H9 (cell line): ENCODE results near the gene IRAK4. TPM values are rescaled to one million over a fixed set of nuclear protein-coding genes. Genes with fewer than 3 reads are reported as not detected.

ENCODE experiments used
- DNase-seq: peaks from one replicate; pipeline ENCODE4 v3.0.0-alpha.2; 2017
- H2AFZ ChIP-seq: one replicate; pipeline ENCODE4 v1.6.1; 2013; ENCODE audit warnings: mild to moderate bottlenecking, low read length, control low read depth, moderate library complexity
- H2AK5ac ChIP-seq: 2 replicates; pipeline ENCODE4 v1.6.1; 2013; ENCODE audit warnings: low read length, control low read depth, mixed read lengths; ENCODE audit not compliant: insufficient read length
- H2BK120ac ChIP-seq: one replicate; pipeline ENCODE4 v1.6.1; 2013; ENCODE audit warnings: low read depth, mild to moderate bottlenecking, low read length, control low read depth, inconsistent platforms; ENCODE audit not compliant: poor library complexity, severe bottlenecking
- H2BK12ac ChIP-seq: 2 replicates; pipeline ENCODE4 v1.6.1; 2013; ENCODE audit warnings: low read length, control low read depth, mixed read lengths, low read depth; ENCODE audit not compliant: insufficient read length
- H2BK15ac ChIP-seq: 2 replicates; pipeline ENCODE4 v1.6.1; 2013; ENCODE audit warnings: low read depth, low read length, control low read depth
- H2BK20ac ChIP-seq: one replicate; pipeline ENCODE4 v1.6.1; 2013; ENCODE audit warnings: low read depth, mild to moderate bottlenecking, low read length, control low read depth, inconsistent platforms; ENCODE audit not compliant: poor library complexity, severe bottlenecking
- H2BK5ac ChIP-seq: 2 replicates; pipeline ENCODE4 v1.6.1; 2013; ENCODE audit warnings: low read length, control low read depth, mixed read lengths; ENCODE audit not compliant: insufficient read length
- H3K14ac ChIP-seq: 2 replicates; pipeline ENCODE4 v1.6.1; 2013; ENCODE audit warnings: low read length, control low read depth; ENCODE audit not compliant: insufficient read depth
- H3K18ac ChIP-seq: 2 replicates; pipeline ENCODE4 v1.6.1; 2013; ENCODE audit warnings: low read depth, mild to moderate bottlenecking, mixed read lengths, low read length, control low read depth; ENCODE audit not compliant: insufficient read length
- H3K23ac ChIP-seq: 2 replicates; pipeline ENCODE4 v1.6.1; 2013; ENCODE audit warnings: low read length, control low read depth, mixed read lengths, low read depth; ENCODE audit not compliant: insufficient read length
- H3K23me2 ChIP-seq: 2 replicates; pipeline ENCODE4 v1.6.1; 2013; ENCODE audit warnings: low read depth, mild to moderate bottlenecking, mixed read lengths, low read length, control low read depth; ENCODE audit not compliant: insufficient read length, poor library complexity, severe bottlenecking
- H3K27ac ChIP-seq: 2 replicates; pipeline ENCODE4 v1.5.1; 2013; ENCODE audit warnings: low read length, control low read depth, mixed read lengths, low read depth; ENCODE audit not compliant: insufficient read length
- H3K27me3 ChIP-seq: 2 replicates; pipeline ENCODE4 v1.6.1; 2013; ENCODE audit warnings: low read length, control low read depth, inconsistent platforms; ENCODE audit not compliant: insufficient read depth
- H3K4ac ChIP-seq: 2 replicates; pipeline ENCODE4 v1.6.1; 2013; ENCODE audit warnings: low read depth, mild to moderate bottlenecking, control low read depth, inconsistent platforms, low read length, moderate library complexity
- H3K4me1 ChIP-seq: 2 replicates; pipeline ENCODE4 v1.6.1; 2013; ENCODE audit warnings: low read length, control low read depth, inconsistent platforms; ENCODE audit not compliant: insufficient read depth
- H3K4me2 ChIP-seq: 2 replicates; pipeline ENCODE4 v1.6.1; 2013; ENCODE audit warnings: low read length, control low read depth, mixed read lengths; ENCODE audit not compliant: insufficient read length, insufficient read depth
- H3K56ac ChIP-seq: 2 replicates; pipeline ENCODE4 v1.6.1; 2013; ENCODE audit warnings: low read depth, mild to moderate bottlenecking, mixed read lengths, low read length, control low read depth; ENCODE audit not compliant: insufficient read length
- H3K79me1 ChIP-seq: 2 replicates; pipeline ENCODE4 v1.6.1; 2013; ENCODE audit warnings: low read depth, mild to moderate bottlenecking, moderate library complexity, low read length, control low read depth, inconsistent platforms; ENCODE audit not compliant: insufficient read depth, poor library complexity, severe bottlenecking
- H3K79me2 ChIP-seq: 2 replicates; pipeline ENCODE4 v1.6.1; 2013; ENCODE audit warnings: low read length, control low read depth, inconsistent platforms; ENCODE audit not compliant: insufficient read depth
- H3K9ac ChIP-seq: 2 replicates; pipeline ENCODE4 v1.6.1; 2013; ENCODE audit warnings: low read length, control low read depth, mixed read lengths; ENCODE audit not compliant: insufficient read length; ENCODE audit errors: extremely low read depth
- H3K9me3 ChIP-seq: one replicate; pipeline ENCODE4 v1.6.1; 2013; ENCODE audit warnings: low read depth, low read length, inconsistent platforms; ENCODE audit not compliant: control insufficient read depth
- H3T11ph ChIP-seq: one replicate; pipeline ENCODE4 v1.6.1; 2013; ENCODE audit warnings: mild to moderate bottlenecking, low read length, control low read depth, inconsistent platforms
- H4K20me1 ChIP-seq: one replicate; pipeline ENCODE4 v1.6.1; 2013; ENCODE audit not compliant: control insufficient read depth, insufficient read length, insufficient read depth
- H4K5ac ChIP-seq: 2 replicates; pipeline ENCODE4 v1.6.1; 2013; ENCODE audit warnings: low read depth, mild to moderate bottlenecking, mixed read lengths, low read length, control low read depth; ENCODE audit not compliant: insufficient read length
- H4K8ac ChIP-seq: replicated peaks from 2 replicates; pipeline ENCODE4 v1.6.1; 2013; ENCODE audit warnings: low read length, control low read depth, mixed read lengths, low read depth; ENCODE audit not compliant: insufficient read length
- H4K91ac ChIP-seq: 2 replicates; pipeline ENCODE4 v1.6.1; 2013; ENCODE audit warnings: low read depth, mild to moderate bottlenecking, moderate library complexity, mixed read lengths, low read length, control low read depth; ENCODE audit not compliant: insufficient read length
- H3K27ac Mint-ChIP-seq, 3 experiments: 2 replicates in 2 of 3; 3 replicates in 1 of 3; pipeline ENCODE4 v1.8.0; 2020 to 2021; ENCODE audit warnings: mixed read lengths in 3 of 3, mild to moderate bottlenecking in 1 of 3, moderate library complexity in 1 of 3
- H3K27me3 Mint-ChIP-seq: 2 replicates; pipeline ENCODE4 v1.8.0; 2021; ENCODE audit warnings: low read depth, mild to moderate bottlenecking, moderate library complexity, mixed read lengths
- H3K36me3 Mint-ChIP-seq, 3 experiments: 2 replicates in 2 of 3; 3 replicates in 1 of 3; pipeline ENCODE4 v1.8.0; 2020 to 2021; ENCODE audit warnings: low read depth in 3 of 3, mixed read lengths in 3 of 3; ENCODE audit not compliant: insufficient read depth in 1 of 3
- H3K4me1 Mint-ChIP-seq, 2 experiments: 2 replicates each; pipeline ENCODE4 v1.8.0; 2020; ENCODE audit warnings: mixed read lengths in 2 of 2
- H3K4me3 Mint-ChIP-seq, 2 experiments: 2 replicates in 1 of 2; 3 replicates in 1 of 2; pipeline ENCODE4 v1.8.0; 2020 to 2021; ENCODE audit warnings: mild to moderate bottlenecking in 2 of 2, mixed read lengths in 2 of 2, moderate library complexity in 1 of 2
- H3K9me3 Mint-ChIP-seq, 2 experiments: 2 replicates in 1 of 2; 3 replicates in 1 of 2; pipeline ENCODE4 v1.8.0; 2020; ENCODE audit warnings: mild to moderate bottlenecking in 2 of 2, mixed read lengths in 2 of 2, moderate library complexity in 1 of 2
- CTCF ChIP-seq: fragments of 200-600 bp; sonication (generic); conservative IDR thresholded peaks from 3 replicates; pipeline ENCODE4 v1.8.0; 2021; ENCODE audit warnings: antibody characterized with exemption, mild to moderate bottlenecking
- WGBS: extraction: QIAGEN DNeasy Blood & Tissue Kit; methylation state at CpG from one replicate; pipeline ENCODE4 v1.1.7; 2013; ENCODE audit warnings: missing lambda C conversion rate, low lambda C conversion rate, mixed read lengths; ENCODE audit not compliant: insufficient read length; ENCODE audit errors: extremely low coverage; 5-methylcytosine and 5-hydroxymethylcytosine counted together
- total RNA-seq: library from RNA; stranded (reverse); gene quantifications from 2 replicates; pipeline ENCODE4 v1.2.1, GENCODE V29; 2021

The IRAK4 gene
- total RNA-seq, 1 experiment from 2014 or later = 3.0 TPM

- no CpG with 5 or more reads among the region's 6 CpGs for WGBS
- Histone ChIP-seq H3K4ac (no peak overlapping the region), H3K23me2 (peaks cover 10% of the 10 kb centered on the region), H4K20me1 (no peaks in the 10 kb centered on the region), H3K79me1 (no peaks in the 10 kb centered on the region), H3T11ph (no peak overlapping the region), H4K8ac (no peak overlapping the region), H3K56ac (no peak overlapping the region), H2BK20ac (no peak overlapping the region), H2BK120ac (no peak overlapping the region), H4K5ac (no peak overlapping the region), H3K27ac (no peak overlapping the region), H3K9me3 (no peaks in the 10 kb centered on the region), H3K9ac (no peak overlapping the region), H3K4me1 (no peaks in the 10 kb centered on the region; the same call in 1 of the 2 replicates), H3K14ac (no peak overlapping the region), H3K18ac (no peak overlapping the region), H2AK5ac (no peak overlapping the region), H4K91ac (no peak overlapping the region), H3K4me2 (peak overlapping the region; percentile 80), H3K27me3 (peaks cover 4% of the 10 kb centered on the region; the same call in 1 of the 2 replicates), H2BK15ac (no peak overlapping the region), H3K79me2 (no peaks in the 10 kb centered on the region), H3K23ac (no peak overlapping the region), H2BK12ac (no peak overlapping the region), H2AFZ (no peak overlapping the region), H2BK5ac (no peak overlapping the region)
- H3K27me3 Mint-ChIP-seq = peaks cover 40% of the 10 kb centered on the region
- H3K36me3 Mint-ChIP-seq = no peaks in the 10 kb centered on the region
- no peak for TF ChIP-seq CTCF
- H3K9me3 Mint-ChIP-seq = no peaks in the 10 kb centered on the region
- no peak overlapping the region for H3K27ac Mint-ChIP-seq
- peak overlapping the region; percentile 64 to 81 for H3K4me3 Mint-ChIP-seq
- H3K4me1 Mint-ChIP-seq = peaks cover 7 to 10% of the 10 kb centered on the region in 2 experiments
- no peak for DNase-seq
Measured at GRCh38 chr12:43835264-43835655, 76.5 kb downstream of the IRAK4 start.
